Measurements from ENCODE around the gene ARSG. TPM values are rescaled to one million over a fixed set of nuclear protein-coding genes. Genes with fewer than 3 reads are reported as not detected.

ARSG gene
- total and polyA plus RNA-seq, 9 of the 15 experiments (the other 6 are each of a cell fraction or from before 2014, with no cell fraction given), result 1.0 to 5.6 (median 1.8) TPM

- no peak for DNase-seq (ENCODE audit: extremely low read depth in 1 of 4, low spot score in 3 of 4)
- Histone ChIP-seq H3K9me1 (ENCODE audit: control insufficient read depth, insufficient read depth, low read length) (no peaks in the 10 kb centered on the region), H3K4me2 (ENCODE audit: insufficient read depth, low read length) (no peak overlapping the region), H3K9me3 (replicated peaks; ENCODE audit: control insufficient read depth, insufficient read depth, low read depth, low read length) (no peaks in the 10 kb centered on the region), H3K27ac (ENCODE audit: extremely low read depth, low read depth, low read length) (no peak overlapping the region), H3K4me3 (no peak overlapping the region), H2AFZ (ENCODE audit: low read depth, low read length) (no peak overlapping the region), H4K20me1 (replicated peaks; ENCODE audit: control insufficient read depth, insufficient read depth, low read length) (no peaks in the 10 kb centered on the region; the same call in 1 of the 2 replicates), H3K27me3 (ENCODE audit: control insufficient read depth in 2 of 2, insufficient read depth in 2 of 2, low read length in 2 of 2) (no peaks in the 10 kb centered on the region), H3K36me3 (ENCODE audit: control insufficient read depth, insufficient read depth, low read length) (peaks cover 2% of the 10 kb centered on the region; the same call in 1 of the 3 replicates), H3K9ac (ENCODE audit: insufficient read depth in 1 of 2, low read depth in 2 of 2, low read length in 2 of 2) (no peak overlapping the region), H3K79me2 (ENCODE audit: control insufficient read depth, insufficient read depth, low read length) (no peaks in the 10 kb centered on the region), H3K4me1 (replicated peaks in 1 of 2; ENCODE audit: control insufficient read depth in 2 of 2, insufficient read depth in 2 of 2, low read length in 2 of 2) (peaks cover 8 to 13% of the 10 kb centered on the region in 2 experiments; a peak in 4 of 5 replicates)
- 64% methylated on average over 14 of the region's 14 CpGs for WGBS (ENCODE audit: insufficient coverage, low coverage, missing lambda C conversion rate)
- in situ Hi-C loops (cut with MboI) (no loop called here), intact Hi-C loops (cut with micrococcal nuclease) (loop anchor here (10.0 kb wide), 1 partner anchor 167 kb away; no protein-coding TSS in a partner anchor)
- no peak for ATAC-seq
- ChIA-PET CTCF (ENCODE audit: low intra/inter-chr PET ratio) (interaction anchor here (0.6 kb wide), 1 partner anchor 169 kb away, joined by 3 read pairs; no protein-coding TSS in a partner anchor), POLR2A (interaction anchor here (0.6 kb wide), 1 partner anchor 23 kb away, joined by 3 read pairs; no protein-coding TSS in a partner anchor)
- TF ChIP-seq RBM39 (optimal IDR thresholded peaks at IDR 0.05; ENCODE audit: low read depth, low read length) (no peak), SMAD4 (CRISPR knock-in tag; conservative IDR thresholded peaks at IDR 0.05) (no peak), ZNF324 (CRISPR knock-in tag; IDR thresholded peaks at IDR 0.05) (no peak), ZBTB34 (CRISPR knock-in tag; IDR thresholded peaks at IDR 0.05) (no peak), SMARCA5 (IDR thresholded peaks at IDR 0.05) (no peak), SAP30 (IDR thresholded peaks at IDR 0.05; ENCODE audit: borderline replicate concordance, insufficient read depth, low read depth, low read length, poor library complexity, severe bottlenecking) (no peak), NFRKB (IDR thresholded peaks at IDR 0.05; ENCODE audit: low read depth) (no peak), MED1 (CRISPR knock-in tag; IDR thresholded peaks at IDR 0.05; ENCODE audit: borderline replicate concordance) (no peak), RBM14 (IDR thresholded peaks at IDR 0.05; ENCODE audit: borderline replicate concordance, insufficient read depth, low read depth, low read length) (no peak), ZBTB1 (CRISPR knock-in tag; IDR thresholded peaks at IDR 0.05; ENCODE audit: borderline replicate concordance, low read depth) (no peak), ZNF75A (CRISPR knock-in tag; IDR thresholded peaks at IDR 0.05) (no peak), ZNF24 (IDR thresholded peaks at IDR 0.05) (no peak)
- BruUV-seq (replicated peaks), result no TSS peak
- no peak for FAIRE-seq
Measured at GRCh38 chr17:68432086-68432864, 141.0 kb downstream of the ARSG start.
